GM12878 (cell line): ENCODE measurements around the gene NTMT2.

Experiments used
- CREM ChIP-seq: IDR thresholded peaks from 2 replicates; pipeline ENCODE4 v1.6.1; 2014; ENCODE audit warnings: antibody characterized with exemption, low read depth
- CTCF ChIP-seq, 3 experiments: IDR thresholded peaks in 2 of 3; conservative IDR thresholded peaks in 1 of 3; 2 replicates each; pipeline ENCODE4 v1.5.1; 2011; ENCODE audit warnings: low read depth in 3 of 3, low read length in 3 of 3, mild to moderate bottlenecking in 3 of 3, control low read depth in 2 of 3, moderate library complexity in 2 of 3, inconsistent platforms in 1 of 3, mixed read lengths in 1 of 3; ENCODE audit not compliant: control insufficient read depth in 2 of 3, insufficient read depth in 1 of 3; ENCODE audit errors: extremely low read depth in 1 of 3
- EGR1 ChIP-seq, 2 experiments: IDR thresholded peaks; 1 replicate in 1 of 2; 2 replicates in 1 of 2; pipeline ENCODE4 v1.6.1; 2011 to 2012; ENCODE audit warnings: low read depth in 2 of 2, low read length in 2 of 2, borderline replicate concordance in 1 of 2, mild to moderate bottlenecking in 1 of 2, moderate library complexity in 1 of 2
- EP300 ChIP-seq, 2 experiments: fragments of 150-350 bp in 1 of 2; IDR thresholded peaks; 2 replicates each; pipeline ENCODE4 v1.6.1; 2011 to 2012; ENCODE audit warnings: low read depth in 2 of 2, low read length in 2 of 2, borderline replicate concordance in 1 of 2, improper control_type of control experiment in 1 of 2, inconsistent platforms in 1 of 2; ENCODE audit not compliant: control insufficient read depth in 1 of 2
- MYC ChIP-seq: IDR thresholded peaks from 2 replicates; pipeline ENCODE4 v1.6.1; 2011; ENCODE audit warnings: mild to moderate bottlenecking, low read length, moderate library complexity, inconsistent platforms; ENCODE audit not compliant: insufficient read depth, insufficient replicate concordance, insufficient read length, severe bottlenecking
- NR2C1 ChIP-seq: fragments of 450-650 bp; IDR thresholded peaks from 2 replicates; pipeline ENCODE4 v1.6.1; 2017; ENCODE audit warnings: antibody characterized with exemption, mild to moderate bottlenecking, moderate library complexity
- POLR2AphosphoS5 ChIP-seq: IDR thresholded peaks from 2 replicates; pipeline ENCODE4 v1.6.1; 2011; ENCODE audit warnings: mild to moderate bottlenecking, low read length, inconsistent platforms
- RCOR1 ChIP-seq: conservative IDR thresholded peaks from 2 replicates; pipeline ENCODE4 v1.6.1; 2012; ENCODE audit warnings: low read depth, low read length, improper control_type of control experiment
- REST ChIP-seq: IDR thresholded peaks from 2 replicates; pipeline ENCODE4 v1.6.1; 2012; ENCODE audit warnings: mild to moderate bottlenecking, low read depth, low read length
- ZBTB33 ChIP-seq: fragments of 450-650 bp; IDR thresholded peaks from 2 replicates; pipeline ENCODE4 v1.6.1; 2017; ENCODE audit warnings: mild to moderate bottlenecking

GRCh38 chr1:170175484-170175883 is 29.7 kb downstream of the NTMT2 start:
- TF ChIP-seq CTCF (IDR thresholded peaks at IDR 0.05 in 2 of 3, conservative IDR thresholded peaks at IDR 0.05 in 1 of 3; ENCODE audit: control insufficient read depth in 2 of 3, extremely low read depth in 1 of 3, insufficient read depth in 1 of 3, low read depth in 3 of 3, low read length in 3 of 3) (no peak), REST (no peak), RCOR1 (no peak), EP300 (IDR thresholded peaks at IDR 0.05; ENCODE audit: borderline replicate concordance in 1 of 2, control insufficient read depth in 1 of 2, low read depth in 2 of 2, low read length in 2 of 2) (no peak), POLR2AphosphoS5 (no peak), MYC (no peak), CREM (no peak), ZBTB33 (no peak), EGR1 (IDR thresholded peaks at IDR 0.05; ENCODE audit: borderline replicate concordance in 1 of 2, low read depth in 2 of 2, low read length in 2 of 2) (no peak), NR2C1 (no peak)
